H1 (cell line): ENCODE data around the gene PARD3. TPM values are rescaled to one million over a fixed set of nuclear protein-coding genes. Genes with fewer than 3 reads are reported as not detected.
A peak's percentile ranks its signal among the peaks of the same experiment; 100 is the strongest.

Experiments used
- CTCF ChIA-PET: fragments of 300-600 bp; sonication (Branson Sonifier 250); formaldehyde crosslinking; loops from one replicate; lab custom pipeline; 2021; ENCODE audit not compliant: partially characterized antibody; lab: Charles Lee
- POLR2A ChIA-PET: fragments of 300-600 bp; sonication (Branson Sonifier 250); formaldehyde crosslinking; loops from one replicate; lab custom pipeline; 2021; ENCODE audit warnings: inconsistent platforms; ENCODE audit not compliant: partially characterized antibody; lab: Charles Lee
- DNase-seq, 2 experiments: peaks; one replicate each; pipeline versions ENCODE4 v3.0.0 to v3.0.0-alpha.2; 2010 to 2022; ENCODE audit warnings: low spot score in 2 of 2, low read depth in 1 of 2, mixed read lengths in 1 of 2
- FAIRE-seq: peaks from 2 replicates; lab custom pipeline; 2011; peaks lifted over from hg19 to GRCh38; lab: Jason Lieb, UNC
- H2AFZ ChIP-seq: 2 replicates; pipeline ENCODE4 v1.8.1; 2012; ENCODE audit warnings: low read length, inconsistent platforms
- H2AK5ac ChIP-seq: 2 replicates; pipeline ENCODE4 v1.6.1; 2013; ENCODE audit warnings: low read depth, low read length
- H2BK120ac ChIP-seq: replicated peaks from 2 replicates; pipeline ENCODE3; 2013; ENCODE audit warnings: low read depth, low read length, inconsistent platforms
- H2BK12ac ChIP-seq: 2 replicates; pipeline ENCODE4 v1.6.1; 2013; ENCODE audit warnings: low read depth, low read length
- H2BK15ac ChIP-seq: 2 replicates; pipeline ENCODE4 v1.6.1; 2013; ENCODE audit warnings: low read length
- H2BK20ac ChIP-seq: 2 replicates; pipeline ENCODE4 v1.6.1; 2013; ENCODE audit warnings: low read length
- H2BK5ac ChIP-seq: 2 replicates; pipeline ENCODE4 v1.6.1; 2013; ENCODE audit warnings: low read depth, low read length
- H3K14ac ChIP-seq: 2 replicates; pipeline ENCODE4 v1.6.1; 2013; ENCODE audit warnings: inconsistent platforms; ENCODE audit not compliant: insufficient read length
- H3K18ac ChIP-seq: 2 replicates; pipeline ENCODE4 v1.6.1; 2013; ENCODE audit warnings: low read length; ENCODE audit errors: extremely low read depth
- H3K23ac ChIP-seq: 2 replicates; pipeline ENCODE4 v1.6.1; 2013; ENCODE audit warnings: inconsistent platforms; ENCODE audit not compliant: insufficient read length
- H3K23me2 ChIP-seq: 2 replicates; pipeline ENCODE4 v1.6.1; 2013; ENCODE audit warnings: low read depth, low read length
- H3K27ac ChIP-seq: 2 replicates; pipeline ENCODE4 v1.6.1; 2011; ENCODE audit warnings: low read depth, low read length, inconsistent platforms
- H3K27me3 ChIP-seq, 4 experiments: replicated peaks in 1 of 4; 1 replicate in 1 of 4; 2 replicates in 3 of 4; pipeline versions ENCODE4 v1.6.1 to v1.8.1; 2011 to 2013; ENCODE audit warnings: low read length in 3 of 4, mild to moderate bottlenecking in 3 of 4, inconsistent platforms in 2 of 4, mixed read lengths in 2 of 4, moderate library complexity in 1 of 4; ENCODE audit not compliant: control insufficient read depth in 3 of 4, insufficient read depth in 3 of 4; ENCODE audit errors: extremely low read depth in 1 of 4
- H3K36me3 ChIP-seq, 4 experiments: 2 replicates each; pipeline versions ENCODE4 v1.6.1 to v1.8.1; 2011 to 2013; ENCODE audit warnings: mild to moderate bottlenecking in 4 of 4, low read length in 3 of 4, moderate library complexity in 2 of 4, control low read depth in 1 of 4, inconsistent platforms in 1 of 4; ENCODE audit not compliant: insufficient read depth in 4 of 4, control insufficient read depth in 2 of 4
- H3K4ac ChIP-seq: replicated peaks from 2 replicates; pipeline ENCODE3; 2013; ENCODE audit warnings: low read length, low read depth, mixed read lengths, inconsistent platforms; ENCODE audit not compliant: insufficient read length
- H3K4me1 ChIP-seq, 4 experiments: replicated peaks in 1 of 4; 1 replicate in 1 of 4; 2 replicates in 3 of 4; pipeline versions ENCODE4 v1.6.1 to v1.8.1; 2011 to 2013; ENCODE audit warnings: low read length in 3 of 4, inconsistent platforms in 2 of 4, mixed read lengths in 1 of 4; ENCODE audit not compliant: insufficient read depth in 4 of 4, control insufficient read depth in 3 of 4
- H3K4me2 ChIP-seq, 2 experiments: 2 replicates each; pipeline versions ENCODE4 v1.6.1 to v1.8.1; 2011 to 2013; ENCODE audit warnings: low read depth in 2 of 2, low read length in 2 of 2, control low read depth in 1 of 2, inconsistent platforms in 1 of 2, mild to moderate bottlenecking in 1 of 2; ENCODE audit not compliant: insufficient read depth in 1 of 2
- H3K4me3 ChIP-seq, 4 experiments: fragments of 200-600, 300-600 bp in 1 of 4; sonication (generic), shearing (Covaris generic), sonication (Bioruptor Twin) in 1 of 4; 2 replicates each; pipeline versions ENCODE4 v1.5.1 to v1.8.1; 2011 to 2016; ENCODE audit warnings: low read length in 4 of 4, low read depth in 3 of 4, control low read depth in 2 of 4, inconsistent platforms in 2 of 4, mild to moderate bottlenecking in 2 of 4, mixed read lengths in 1 of 4, moderate library complexity in 1 of 4; ENCODE audit not compliant: insufficient read depth in 2 of 4; ENCODE audit errors: extremely low read depth in 1 of 4
- H3K56ac ChIP-seq: replicated peaks from 2 replicates; pipeline ENCODE3; 2013; ENCODE audit warnings: low read depth, mild to moderate bottlenecking, mixed read lengths, low read length, inconsistent platforms; ENCODE audit not compliant: insufficient read length
- H3K79me1 ChIP-seq: 2 replicates; pipeline ENCODE4 v1.6.1; 2013; ENCODE audit warnings: low read depth, low read length, control low read depth
- H3K79me2 ChIP-seq, 2 experiments: 2 replicates each; pipeline versions ENCODE4 v1.6.1 to v1.8.1; 2012 to 2013; ENCODE audit warnings: low read length in 2 of 2, mild to moderate bottlenecking in 2 of 2, inconsistent platforms in 1 of 2; ENCODE audit not compliant: insufficient read depth in 2 of 2, control insufficient read depth in 1 of 2
- H3K9ac ChIP-seq, 4 experiments: replicated peaks in 1 of 4; 1 replicate in 1 of 4; 2 replicates in 3 of 4; pipeline versions ENCODE4 v1.6.1 to v1.8.1; 2011 to 2013; ENCODE audit warnings: low read depth in 3 of 4, low read length in 3 of 4, control low read depth in 2 of 4, mild to moderate bottlenecking in 2 of 4, moderate library complexity in 2 of 4, inconsistent platforms in 1 of 4; ENCODE audit errors: extremely low read depth in 1 of 4
- H3K9me3 ChIP-seq, 2 experiments: 2 replicates each; pipeline versions ENCODE4 v1.6.1 to v1.8.1; 2012 to 2013; ENCODE audit warnings: mild to moderate bottlenecking in 2 of 2, moderate library complexity in 2 of 2, control low read depth in 1 of 2, inconsistent platforms in 1 of 2, low read depth in 1 of 2, low read length in 1 of 2, mixed read lengths in 1 of 2; ENCODE audit not compliant: insufficient read depth in 2 of 2
- H4K20me1 ChIP-seq, 2 experiments: replicated peaks in 1 of 2; 2 replicates each; pipeline versions ENCODE3 to v1.8.1; 2011 to 2013; ENCODE audit warnings: inconsistent platforms in 2 of 2, low read length in 2 of 2, mild to moderate bottlenecking in 1 of 2; ENCODE audit not compliant: insufficient read depth in 2 of 2, control insufficient read depth in 1 of 2
- H4K5ac ChIP-seq: 2 replicates; pipeline ENCODE4 v1.6.1; 2013; ENCODE audit warnings: low read length, low read depth, mixed read lengths, inconsistent platforms; ENCODE audit not compliant: insufficient read length
- H4K8ac ChIP-seq: 2 replicates; pipeline ENCODE4 v1.8.0; 2013; ENCODE audit warnings: mild to moderate bottlenecking, moderate library complexity, low read length, inconsistent platforms; ENCODE audit not compliant: insufficient read depth; ENCODE audit errors: extremely low read depth
- H4K91ac ChIP-seq: replicated peaks from 2 replicates; pipeline ENCODE3; 2013; ENCODE audit warnings: low read length, mixed read lengths, inconsistent platforms; ENCODE audit not compliant: insufficient read length
- ATF3 ChIP-seq: IDR thresholded peaks from 2 replicates; pipeline ENCODE4 v1.6.1; 2011; ENCODE audit warnings: low read depth, mild to moderate bottlenecking, low read length; ENCODE audit not compliant: insufficient read depth
- WGBS, 2 experiments: shearing (Covaris generic) in 1 of 2; methylation state at CpG; one replicate each; pipeline versions ENCODE4 v1.1.6 to v1.1.7; 2013 to 2015; ENCODE audit warnings: low lambda C conversion rate in 2 of 2, mixed read lengths in 2 of 2, inconsistent platforms in 1 of 2, low coverage in 1 of 2, missing lambda C conversion rate in 1 of 2; ENCODE audit not compliant: insufficient replicate concordance in 2 of 2, insufficient coverage in 1 of 2, insufficient read length in 1 of 2; ENCODE audit errors: extremely low coverage in 1 of 2, missing lambda C conversion rate in 1 of 2; 5-methylcytosine and 5-hydroxymethylcytosine counted together
- polyA plus RNA-seq, 7 experiments: library from polyadenylated mRNA; depleted of rRNA in 3 of 7; stranded (reverse) in 5 of 7; unstranded in 2 of 7; fragments of >200 nt in 5 of 7; fragments of 200-250 nt in 2 of 7; gene quantifications; 1 replicate in 5 of 7; 2 replicates in 1 of 7; 4 replicates in 1 of 7; pipeline versions ENCODE4 v1.2.1 to v1.2.3, GENCODE V29; 2011 to 2013; ENCODE audit warnings: missing spikeins in 2 of 7, mixed read lengths in 2 of 7
- total RNA-seq: library from RNA; stranded (reverse); fragmentation: NEBNext Ultra II Directional; extraction: Animal tissue kit (Norgen Biotek cat#: 25700); gene quantifications from 2 replicates; pipeline ENCODE4 v1.2.1, GENCODE V29; 2021

The PARD3 gene
- total and polyA plus RNA-seq, 2 of the 8 experiments (the other 6 are each of a cell fraction or from before 2014, with no cell fraction given): 19.7 to 49.1 TPM

- Histone ChIP-seq H3K79me2 (no peaks in the 10 kb centered on the region), H3K4ac (no peak overlapping the region), H3K23ac (no peak overlapping the region), H3K79me1 (no peaks in the 10 kb centered on the region), H2BK20ac (no peak overlapping the region), H4K91ac (no peak overlapping the region), H2BK5ac (peak overlapping the region; percentile 8; the same call in 1 of the 2 replicates), H3K27me3 (no peaks in the 10 kb centered on the region), H3K18ac (no peak overlapping the region), H3K36me3 (no peaks in the 10 kb centered on the region), H3K4me3 (no peak overlapping the region), H3K27ac (no peak overlapping the region), H4K5ac (no peak overlapping the region), H2AFZ (no peak overlapping the region), H2AK5ac (no peak overlapping the region), H4K20me1 (no peaks in the 10 kb centered on the region), H3K4me1 (peaks cover 4 to 33% (median 20%) of the 10 kb centered on the region in 4 experiments; a peak in 6 of 7 replicates), H3K23me2 (no peaks in the 10 kb centered on the region), H2BK15ac (no peak overlapping the region), H3K9ac (no peak overlapping the region), H3K14ac (no peak overlapping the region), H3K56ac (no peak overlapping the region), H3K4me2 (peak overlapping the region in 1 of 2 experiments; percentile 26; a peak in 1 of 4 replicates), H2BK12ac (no peak overlapping the region), H4K8ac (no peak overlapping the region; the same call in 1 of the 2 replicates), H2BK120ac (no peak overlapping the region), H3K9me3 (no peaks in the 10 kb centered on the region)
- DNase-seq (no peak), FAIRE-seq (no peak)
- WGBS, 2 experiments: 67% methylated on average over 11 of the region's 11 CpGs; no CpG with 5 or more reads in 1 of the 2 experiments
- no peak for TF ChIP-seq ATF3
- ChIA-PET CTCF (no interaction called here), POLR2A (no interaction called here)
These were observed 637.7 kb downstream of the PARD3 start for GRCh38 chr10:34177445-34177844.
